Measurements from ENCODE around the gene CFAP100.

Gene CFAP100

GRCh38 chr3:126460381-126460780 lies 65.7 kb downstream of the CFAP100 start:
- TF ChIP-seq CTCF (IDR thresholded peaks at IDR 0.05; ENCODE audit: low read depth, low read length, missing control alignments): no peak
- no peak for DNase-seq (ENCODE audit: low read depth)
- H3K4me3 ChIP-seq (ENCODE audit: low read depth, low read length): no peak overlapping the region

DNA sequence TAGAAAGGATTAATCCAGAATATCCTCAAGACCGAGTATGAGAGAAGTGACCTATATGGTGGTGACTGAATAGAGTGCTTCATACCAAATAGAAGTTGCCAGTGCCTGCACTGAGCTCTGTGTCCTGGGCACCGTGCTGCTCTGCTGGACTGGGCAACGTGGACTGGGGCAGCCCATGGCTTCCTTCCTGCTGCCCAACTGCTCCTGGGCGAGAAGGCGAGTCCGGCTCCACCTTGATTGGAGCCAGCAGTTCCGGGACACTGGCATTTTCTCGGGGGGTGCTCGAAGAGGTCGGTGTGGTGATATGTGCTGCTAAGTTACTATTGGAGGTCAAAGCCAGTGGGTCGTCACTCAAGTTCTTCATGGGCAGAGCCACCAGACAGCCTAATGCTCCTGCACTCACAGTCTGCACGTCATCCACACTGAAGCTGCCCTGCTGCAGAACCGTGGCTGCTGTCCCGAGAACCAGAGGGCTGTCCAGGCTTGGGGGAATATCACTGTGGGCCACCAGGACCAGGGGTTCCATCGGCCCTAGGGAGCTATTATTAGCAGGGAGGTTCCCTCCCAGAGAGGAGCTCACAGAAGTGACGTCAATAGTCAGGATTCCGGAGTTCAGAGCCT lies 66.9 kb downstream of the CFAP100 start:
- DNase-seq (ENCODE audit: low read depth): no peak

GRCh38 chr3:126463521-126463920 lies 68.8 kb downstream of the CFAP100 start:
- H3K4me3 ChIP-seq (ENCODE audit: low read depth, low read length): no peak overlapping the region
- TF ChIP-seq CTCF (IDR thresholded peaks at IDR 0.05; ENCODE audit: low read depth, low read length, missing control alignments): no peak
- DNase-seq (ENCODE audit: low read depth): no peak

More for the DNA sequence above, 66.9 kb downstream of the CFAP100 start:
- TF ChIP-seq CTCF (IDR thresholded peaks at IDR 0.05; ENCODE audit: low read depth, low read length, missing control alignments): no peak
- H3K4me3 ChIP-seq (ENCODE audit: low read depth, low read length): no peak overlapping the region

DNA sequence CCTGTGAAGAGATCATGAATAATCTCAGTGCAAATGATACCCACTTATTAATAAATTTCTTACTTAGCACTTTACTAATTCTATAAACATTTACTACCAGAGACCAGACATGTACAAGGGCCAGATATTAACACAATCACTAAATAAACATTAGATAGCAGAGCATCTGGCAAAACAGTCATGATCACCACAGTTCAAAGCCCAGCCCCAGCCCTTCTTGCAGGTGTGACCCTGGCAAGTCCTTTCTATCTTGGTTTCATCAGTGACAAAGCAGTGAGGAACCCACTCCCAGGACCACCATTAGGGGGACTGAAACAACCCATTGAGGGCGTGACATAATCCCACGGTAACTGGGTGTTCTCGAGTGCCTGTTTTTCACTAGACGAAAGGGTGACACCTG lies 69.4 kb downstream of the CFAP100 start:
- no peak overlapping the region for H3K4me3 ChIP-seq (ENCODE audit: low read depth, low read length)
- no peak for DNase-seq (ENCODE audit: low read depth)
- TF ChIP-seq CTCF (IDR thresholded peaks at IDR 0.05; ENCODE audit: low read depth, low read length, missing control alignments): no peak

DNA sequence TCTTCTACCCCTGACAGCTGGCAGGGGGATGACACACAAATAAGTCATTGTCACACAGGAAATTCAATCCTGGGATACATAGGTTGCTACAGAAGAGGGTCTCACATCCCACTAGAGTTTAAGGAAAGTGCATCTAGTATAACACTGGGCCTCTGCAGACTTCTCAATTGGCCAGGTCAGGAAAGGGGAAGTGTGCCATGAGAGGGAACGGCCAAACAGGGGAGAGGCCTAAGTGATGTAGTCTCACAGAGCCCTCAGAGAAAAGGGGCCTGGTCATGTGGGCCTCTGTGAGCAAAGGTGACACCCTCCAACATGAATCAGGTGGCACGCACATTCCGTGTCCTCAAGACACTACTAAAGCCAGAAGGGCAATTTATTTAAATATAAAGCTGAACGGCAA lies 69.8 kb downstream of the CFAP100 start:
- TF ChIP-seq CTCF (IDR thresholded peaks at IDR 0.05; ENCODE audit: low read depth, low read length, missing control alignments): no peak
- DNase-seq (ENCODE audit: low read depth): no peak
- no peak overlapping the region for H3K4me3 ChIP-seq (ENCODE audit: low read depth, low read length)

- H3K4me3 ChIP-seq (ENCODE audit: low read depth, low read length): no peak overlapping the region
- DNase-seq (ENCODE audit: low read depth): no peak
- no peak for TF ChIP-seq CTCF (IDR thresholded peaks at IDR 0.05; ENCODE audit: low read depth, low read length, missing control alignments)
Measured at GRCh38 chr3:126464997-126465396, 70.3 kb downstream of the CFAP100 start.

- DNase-seq (ENCODE audit: low read depth): no peak
- H3K4me3 ChIP-seq (ENCODE audit: low read depth, low read length): no peak overlapping the region
- no peak for TF ChIP-seq CTCF (IDR thresholded peaks at IDR 0.05; ENCODE audit: low read depth, low read length, missing control alignments)
Measured at GRCh38 chr3:126465928-126466544, 71.3 kb downstream of the CFAP100 start.

Data from GM12864 (cell line).